HG02623 (cell line): ENCODE data around the gene NCDN.

Experiments
- ATAC-seq: cut with Tn5 transposase; IDR thresholded peaks from one replicate; pipeline ENCODE4 v1.9.1; 2021; ENCODE audit warnings: moderate library complexity; ENCODE audit not compliant: unreplicated experiment

Gene NCDN

DNA sequence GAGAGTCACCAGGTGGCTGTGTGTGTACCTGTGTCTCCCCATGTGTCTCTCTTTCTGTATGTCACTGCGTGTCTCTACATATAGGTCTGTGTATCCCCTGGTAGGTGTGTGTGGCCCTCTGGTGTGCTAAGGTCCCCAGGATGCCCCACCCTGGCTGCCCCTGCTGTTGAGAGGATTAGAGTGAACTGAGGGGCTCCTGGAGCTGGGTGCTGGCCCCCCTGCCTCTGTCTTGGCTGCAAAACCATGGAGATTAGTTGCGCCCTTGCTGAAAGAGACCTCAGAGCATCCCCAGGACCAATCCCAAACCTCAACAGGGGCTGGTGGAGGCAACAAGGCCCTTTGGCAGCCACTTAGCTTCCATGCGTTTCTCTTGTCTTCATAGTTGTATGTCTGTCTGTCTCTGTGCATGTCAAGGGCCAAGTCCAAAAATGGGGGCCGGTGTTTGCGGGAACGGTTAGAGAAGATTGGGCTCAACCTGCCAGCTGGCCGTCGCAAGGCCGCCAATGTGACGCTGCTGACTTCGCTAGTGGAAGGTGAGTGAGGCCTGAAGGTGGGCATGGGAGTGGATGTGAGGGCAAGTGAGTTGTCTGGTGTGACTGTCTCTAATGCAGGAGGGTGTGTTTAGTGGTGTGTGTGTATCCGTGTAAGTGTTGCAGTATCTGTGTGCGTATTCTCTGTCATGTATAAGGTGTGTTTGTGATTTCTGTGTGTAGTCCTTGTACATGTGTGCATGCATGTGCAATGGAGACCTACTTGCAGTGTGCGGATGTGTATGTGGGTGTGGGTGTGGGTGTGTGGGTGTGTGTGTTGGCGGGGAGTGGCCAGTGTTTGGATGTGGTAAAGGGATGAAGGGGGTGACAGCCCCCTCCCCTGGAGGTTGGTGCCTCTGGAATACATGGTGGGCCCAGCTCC lies 32.2 kb downstream of the NCDN start:
- no peak for ATAC-seq

DNA sequence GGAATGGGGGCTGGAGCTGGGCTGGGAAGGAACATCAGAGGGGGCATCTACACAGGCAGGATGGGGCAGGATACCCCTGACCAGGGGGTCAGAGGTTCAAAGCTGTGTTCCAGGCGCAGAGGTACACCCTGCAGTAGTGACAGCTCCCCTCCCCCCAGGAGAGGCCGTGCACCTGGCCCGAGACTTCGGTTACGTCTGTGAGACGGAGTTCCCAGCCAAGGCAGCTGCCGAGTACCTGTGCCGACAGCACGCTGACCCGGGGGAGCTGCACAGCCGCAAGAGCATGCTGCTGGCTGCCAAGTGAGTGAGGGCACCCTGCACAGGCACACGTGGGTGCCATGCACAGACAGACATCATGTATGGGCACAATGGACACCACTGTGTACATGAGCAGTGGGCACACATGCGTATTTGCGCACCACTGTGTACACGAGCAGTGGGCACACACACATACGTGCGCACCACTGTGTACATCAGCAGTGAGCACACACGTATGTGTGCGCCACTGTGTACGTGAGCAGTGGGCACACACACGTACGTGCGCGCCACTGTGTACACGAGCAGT lies 33.0 kb downstream of the NCDN start:
- ATAC-seq: no peak

DNA sequence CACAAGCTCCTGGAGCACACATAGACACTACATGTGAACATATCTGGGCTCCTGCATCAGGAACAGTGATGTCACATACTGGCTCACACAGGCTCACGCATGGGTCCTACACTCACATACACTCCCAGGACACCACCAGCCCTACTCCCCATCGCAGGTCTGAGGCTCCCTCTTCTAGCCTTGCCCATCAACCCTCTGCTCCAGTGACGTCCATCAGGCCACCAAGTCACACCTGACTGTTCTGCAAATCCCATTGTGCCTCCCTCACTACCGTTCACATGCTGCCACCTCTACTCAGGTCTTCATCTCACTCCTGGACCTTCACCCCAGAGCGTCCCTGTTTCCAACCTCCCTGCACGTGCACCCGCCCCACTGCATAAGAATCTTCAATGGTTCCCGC lies 33.6 kb downstream of the NCDN start:
- no peak for ATAC-seq

DNA sequence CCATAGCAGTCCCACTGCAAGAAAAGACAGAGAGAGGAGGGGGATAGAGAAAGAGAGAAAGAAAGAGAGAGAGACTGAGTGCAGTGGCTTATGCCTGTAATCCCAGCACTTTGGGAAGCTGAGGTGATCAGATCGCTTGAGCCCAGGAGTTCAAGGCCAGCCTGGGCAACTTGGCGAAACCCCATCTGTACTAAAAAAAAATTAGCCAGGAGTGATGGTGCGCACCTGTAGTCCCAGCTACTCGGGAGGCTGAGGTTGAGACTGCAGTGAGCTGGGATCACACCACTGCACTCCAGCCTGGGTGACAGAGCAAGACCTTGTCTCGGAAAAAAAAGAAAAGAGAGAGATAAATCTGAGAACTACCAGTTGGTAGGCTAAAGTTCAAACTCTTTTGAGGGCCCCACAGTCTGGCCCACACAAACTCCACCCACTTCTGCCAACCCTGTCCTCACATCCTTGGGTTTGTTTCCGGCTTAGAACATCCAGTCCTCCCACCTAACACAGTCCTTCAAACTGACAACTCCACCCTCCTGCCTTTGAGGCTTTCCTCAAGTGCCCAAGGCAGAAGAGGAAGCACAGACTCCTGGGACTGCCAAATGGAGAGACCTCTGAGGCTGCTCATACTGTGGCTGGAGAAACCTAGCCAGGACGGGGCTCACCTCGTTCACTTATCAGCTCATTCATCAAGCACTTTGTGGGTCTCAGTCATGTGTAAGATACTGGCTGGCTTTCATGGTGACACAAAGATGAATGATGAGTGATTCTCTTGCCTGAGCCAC lies 35.6 kb downstream of the NCDN start:
- no peak for ATAC-seq

DNA sequence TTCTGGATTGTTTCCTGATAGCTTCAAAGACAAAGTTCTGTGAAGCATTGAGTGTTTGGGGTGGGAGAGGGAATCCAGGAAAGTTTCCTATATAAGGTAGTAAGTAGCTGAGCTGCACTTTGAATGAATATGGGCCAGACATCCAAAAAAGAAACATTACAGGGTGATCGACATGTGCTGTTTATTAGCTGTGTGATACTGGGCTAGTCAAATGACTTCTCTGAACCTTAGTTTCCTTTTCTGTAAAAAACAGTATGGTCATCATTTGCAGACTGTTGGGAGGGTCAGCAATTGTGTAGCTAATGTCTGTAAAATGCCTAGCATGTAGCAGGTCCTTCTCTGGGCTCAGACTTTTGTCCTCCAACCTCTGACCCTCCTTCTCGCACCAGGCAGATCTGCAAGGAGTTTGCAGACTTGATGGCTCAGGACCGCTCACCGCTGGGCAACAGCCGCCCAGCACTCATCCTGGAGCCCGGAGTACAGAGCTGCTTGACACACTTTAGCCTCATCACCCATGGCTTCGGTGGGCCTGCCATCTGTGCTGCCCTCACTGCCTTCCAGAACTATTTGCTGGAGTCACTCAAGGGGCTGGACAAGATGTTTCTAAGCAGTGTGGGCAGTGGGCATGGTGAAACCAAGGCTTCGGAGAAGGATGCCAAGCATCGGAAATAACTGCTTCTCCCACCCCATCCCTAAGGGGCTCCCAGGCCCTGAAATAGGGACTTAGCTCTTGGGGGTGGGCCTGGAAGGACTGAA lies 36.6 kb downstream of the NCDN start:
- ATAC-seq: no peak

DNA sequence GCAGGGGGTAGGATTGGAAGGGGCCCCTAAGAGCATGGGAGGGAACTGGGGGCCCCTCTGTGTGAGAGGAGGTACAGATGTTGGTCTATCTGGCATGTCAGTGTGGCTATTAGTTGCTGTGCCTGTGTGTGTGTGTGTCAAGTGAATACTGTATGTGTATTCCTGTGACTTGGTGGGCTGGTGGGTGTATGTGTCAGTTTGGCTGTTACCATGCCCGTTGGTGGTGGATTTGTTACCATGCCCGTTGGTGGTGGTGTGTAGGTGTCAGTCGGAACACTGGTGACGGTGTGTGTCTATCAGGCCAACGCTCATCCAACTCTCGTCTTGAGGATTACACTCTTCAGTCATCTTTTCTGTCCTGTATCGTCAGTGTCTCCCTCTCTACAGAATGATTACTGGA lies 38.1 kb downstream of the NCDN start:
- no peak for ATAC-seq

DNA sequence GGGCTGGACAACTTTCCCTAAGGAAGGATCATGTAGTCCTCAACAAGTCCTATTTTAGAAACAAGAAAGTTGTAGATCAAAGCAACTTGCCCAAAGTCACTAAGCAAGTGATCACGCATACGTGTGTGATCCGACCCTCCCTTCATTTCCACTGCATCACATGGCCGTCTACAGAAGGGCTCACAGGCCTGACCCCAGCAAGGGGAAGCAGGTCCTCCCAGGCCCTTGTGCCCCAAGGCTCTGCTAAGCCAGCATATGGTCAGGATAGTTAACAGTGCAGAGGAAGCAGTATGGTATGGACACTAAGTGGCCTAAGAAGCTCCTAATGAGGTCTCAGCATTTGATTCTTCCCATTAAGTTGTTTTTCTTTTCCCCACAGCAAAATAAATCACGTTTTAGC lies 40.3 kb downstream of the NCDN start:
- no peak for ATAC-seq

DNA sequence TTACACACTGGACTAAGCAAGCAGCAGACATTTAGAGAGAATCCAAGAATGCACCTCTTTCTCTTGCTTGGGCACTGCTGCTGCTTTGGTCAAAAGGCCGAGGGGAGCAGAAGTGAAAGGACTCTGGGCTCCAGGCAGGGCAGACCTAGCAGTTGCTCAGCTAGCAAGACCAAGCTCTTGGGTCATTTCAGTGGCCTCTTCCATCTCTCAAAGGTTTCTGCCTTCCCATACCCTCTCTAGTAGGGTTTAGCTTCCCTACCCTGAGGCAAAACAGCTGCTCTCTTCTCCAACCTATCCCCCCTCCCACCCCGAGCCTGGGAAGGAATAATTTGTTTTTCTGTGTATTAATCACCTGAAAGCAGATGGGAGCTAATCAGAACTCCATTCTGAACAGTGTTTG lies 41.3 kb downstream of the NCDN start:
- ATAC-seq: no peak

DNA sequence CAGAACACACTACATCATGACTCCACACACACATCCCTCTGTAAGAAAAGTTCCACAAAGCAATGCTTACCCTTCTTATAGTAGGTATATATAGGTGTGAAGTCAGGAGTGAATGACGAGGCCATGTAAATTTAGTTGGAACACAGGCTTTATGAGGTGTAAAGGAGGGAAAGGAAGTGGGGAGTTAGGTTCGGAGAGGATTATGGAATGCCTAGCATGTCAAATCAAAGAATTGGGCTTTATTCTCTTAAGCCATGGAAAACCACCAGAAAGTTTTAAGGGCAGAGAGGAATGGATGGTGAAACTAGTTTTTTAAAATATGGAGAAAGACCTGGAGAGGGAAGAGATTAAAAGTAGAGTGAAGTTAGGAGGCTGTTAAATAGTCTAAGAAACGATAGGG lies 41.8 kb downstream of the NCDN start:
- no peak for ATAC-seq

DNA sequence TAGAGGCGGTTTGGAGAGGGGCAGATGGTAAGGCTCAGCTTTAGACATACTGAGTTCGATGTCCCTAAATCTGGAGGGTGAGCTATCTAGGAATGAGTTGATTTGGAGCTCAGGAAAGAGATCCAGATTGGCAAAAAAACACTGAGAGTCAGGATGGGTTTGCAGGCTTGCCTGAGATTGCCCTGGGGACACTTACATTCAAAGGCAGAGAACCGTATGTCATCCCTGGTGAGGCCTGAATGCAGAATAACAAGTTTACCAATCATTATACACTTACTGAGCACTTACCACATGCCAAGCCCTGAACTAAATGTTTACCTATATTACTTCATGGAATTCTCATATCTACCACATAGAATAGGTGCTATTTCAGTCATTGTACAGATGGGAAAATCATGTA lies 43.0 kb downstream of the NCDN start:
- no peak for ATAC-seq

DNA sequence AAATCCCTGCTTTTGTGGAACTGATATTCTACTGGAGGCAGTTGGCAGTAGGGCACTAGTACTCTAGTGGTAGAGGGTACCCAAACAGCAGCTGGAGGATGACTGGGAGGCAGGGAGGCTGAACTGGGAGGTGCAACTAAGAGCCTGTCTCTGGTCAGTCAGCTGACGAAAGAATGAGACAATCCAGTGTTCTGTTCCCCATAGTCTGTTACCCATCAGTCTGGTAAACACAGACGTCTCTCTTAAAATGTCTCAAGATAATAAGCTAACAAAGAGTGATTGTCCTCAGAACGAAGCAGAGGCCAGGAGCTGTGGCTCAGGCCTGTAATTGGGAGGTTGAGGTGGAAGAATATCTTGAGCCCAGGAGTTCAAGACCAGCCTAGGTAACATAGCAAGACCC lies 45.9 kb downstream of the NCDN start:
- no peak for ATAC-seq

DNA sequence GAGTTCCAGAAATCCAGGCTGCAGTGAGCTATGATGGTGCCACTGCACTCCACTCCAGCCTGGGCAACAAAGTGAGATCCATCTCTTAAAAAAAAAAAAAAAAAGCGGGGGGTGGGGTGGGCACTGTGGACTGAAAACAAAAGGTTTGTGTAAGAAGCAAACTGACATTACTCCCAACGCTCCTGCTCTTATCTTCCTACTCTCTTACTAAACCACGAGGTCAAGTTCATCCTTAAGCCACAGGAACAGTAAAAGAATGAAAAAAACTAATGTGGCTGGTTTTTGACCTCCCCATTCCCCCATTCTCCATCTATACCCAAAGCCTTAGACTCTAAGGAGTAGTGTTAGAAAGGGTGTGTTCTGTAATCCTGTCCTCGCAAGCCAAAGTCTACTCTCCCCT lies 46.3 kb downstream of the NCDN start:
- no peak for ATAC-seq

DNA sequence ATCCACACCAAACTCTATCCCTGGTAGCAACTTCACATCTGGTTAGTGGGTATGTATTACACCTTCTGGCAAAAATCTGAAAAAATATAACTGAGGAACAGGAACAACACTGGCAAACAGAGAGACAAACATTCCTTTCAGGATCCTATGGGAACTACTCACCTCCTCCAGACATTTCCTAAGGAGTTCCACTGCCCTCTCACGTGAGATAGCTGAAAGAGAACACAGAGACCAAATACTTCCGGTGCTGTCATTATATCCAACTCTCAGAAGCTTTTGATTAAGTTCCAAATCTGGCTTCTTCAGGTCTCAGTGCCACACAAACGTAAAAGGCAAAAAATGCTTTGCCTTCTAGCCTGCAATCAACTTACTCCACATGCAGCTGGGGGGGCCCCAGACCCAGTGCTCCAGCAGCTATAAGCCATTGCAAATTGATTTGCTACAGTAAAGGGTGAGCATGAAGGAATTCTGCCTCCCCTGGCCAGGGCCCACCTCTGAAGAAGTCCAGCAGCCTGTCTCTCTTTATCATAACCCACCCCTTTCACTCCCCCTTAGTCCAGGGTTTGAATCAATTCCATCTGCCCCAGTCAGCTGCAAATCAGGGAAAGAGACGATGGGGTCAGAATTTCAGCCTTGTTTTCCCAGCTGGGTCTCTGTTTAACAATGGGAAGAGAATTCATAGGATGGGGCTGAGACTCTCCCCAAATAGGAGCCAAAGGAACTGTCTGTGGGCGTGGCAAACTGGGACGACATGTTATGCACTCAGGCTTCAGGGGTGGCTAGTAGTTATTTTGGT lies 47.7 kb downstream of the NCDN start:
- ATAC-seq: no peak

DNA sequence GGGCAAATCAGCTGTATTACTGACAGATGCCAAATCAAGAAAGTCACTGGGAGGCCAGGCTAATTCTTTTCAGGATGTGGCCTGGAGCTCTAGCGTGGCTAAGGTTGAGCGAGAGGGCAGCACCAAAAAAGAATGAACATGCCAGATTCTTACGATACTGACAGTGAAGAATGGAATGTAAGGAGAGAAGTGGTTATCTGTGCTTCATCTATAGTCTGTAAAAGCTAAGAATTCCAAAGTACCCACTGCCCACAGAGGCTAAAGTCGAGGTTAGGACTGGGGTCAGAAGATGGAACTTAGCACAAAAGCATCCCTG lies 48.2 kb downstream of the NCDN start:
- ATAC-seq: no peak

DNA sequence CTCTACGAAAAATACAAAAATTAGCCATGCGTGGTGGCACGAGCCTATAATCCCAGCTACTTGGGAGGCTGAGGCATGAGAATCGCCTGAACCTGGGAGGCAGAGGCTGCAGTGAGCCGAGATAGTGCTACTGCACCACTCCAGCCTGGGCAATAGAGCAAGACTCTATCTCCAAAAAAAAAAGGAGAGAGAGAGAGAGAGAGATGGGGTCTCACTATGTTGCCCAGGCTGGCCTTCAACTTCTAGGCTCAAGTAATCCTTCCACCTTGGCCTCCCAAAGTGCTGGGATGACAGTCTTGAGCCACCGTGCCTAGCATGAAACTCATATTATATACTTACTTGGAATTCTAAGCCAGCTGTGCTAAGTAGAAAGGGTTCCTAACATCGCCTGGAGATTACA lies 54.1 kb downstream of the NCDN start:
- no peak for ATAC-seq

DNA sequence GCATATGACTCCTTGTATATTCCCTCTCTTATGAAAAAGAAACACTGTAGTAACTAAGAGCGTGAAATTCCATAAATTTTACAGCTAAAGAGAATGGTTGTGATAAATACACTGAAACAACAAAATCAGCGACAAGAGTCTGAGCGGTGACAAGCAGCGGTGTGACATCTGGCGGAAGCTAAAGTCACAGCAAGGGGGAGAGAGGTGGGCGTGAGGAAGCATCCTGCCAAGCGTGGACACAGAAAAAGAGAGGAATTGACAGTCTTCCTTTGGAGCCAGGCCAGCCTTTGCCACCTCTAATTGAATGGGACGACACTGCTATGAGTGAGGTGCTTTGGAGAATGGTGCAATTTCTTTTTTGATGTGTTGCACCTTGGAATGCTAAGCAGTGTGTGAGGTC lies 57.8 kb downstream of the NCDN start:
- ATAC-seq: no peak
